GM18907 (cell line): ENCODE measurements around the gene VTCN1.
"Not testable (repeated sequence)": the region's sequence is repeated elsewhere in the genome, so short reads cannot be mapped to it uniquely, and the experiment has no call there.

Experiments used
- ATAC-seq: cut with Tn5 transposase; IDR thresholded peaks from one replicate; pipeline ENCODE4 v1.9.1; 2021; ENCODE audit warnings: mild to moderate bottlenecking, moderate library complexity; ENCODE audit not compliant: unreplicated experiment

The VTCN1 gene

DNA sequence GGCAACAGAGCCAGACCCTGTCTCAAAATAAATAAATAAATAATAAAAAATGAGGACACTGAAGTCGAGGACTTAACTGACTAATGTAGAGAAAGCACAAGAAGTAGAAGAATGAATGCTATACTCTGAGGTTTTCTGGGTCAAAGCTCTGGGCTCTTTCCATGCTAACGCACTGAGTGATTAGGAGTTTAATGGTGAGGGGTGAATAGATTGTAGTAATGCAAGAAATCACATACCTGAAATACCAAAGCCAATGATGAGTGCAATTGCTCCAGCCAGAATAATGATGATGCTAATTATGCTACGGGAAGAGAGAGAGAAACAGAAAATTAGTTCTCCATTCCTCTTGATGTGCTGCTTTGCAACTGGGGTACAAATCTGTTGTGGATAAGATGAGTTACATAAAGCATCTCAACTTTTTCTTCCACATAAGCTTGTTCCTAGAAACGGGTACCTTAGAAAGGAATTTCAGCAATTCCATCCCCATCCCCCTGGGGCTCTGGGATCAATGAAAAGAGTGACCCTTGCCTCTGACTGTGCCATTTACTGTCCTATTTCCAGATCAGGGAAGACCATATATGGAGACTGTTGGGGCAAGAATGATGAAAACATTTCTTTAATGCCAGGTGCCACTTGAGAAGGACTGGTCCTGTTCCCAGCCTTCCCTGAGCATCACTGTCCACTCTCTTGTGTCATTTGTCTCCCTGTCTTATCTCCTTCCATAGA, 40.7 kb downstream of the VTCN1 start:
- ATAC-seq: no peak

DNA sequence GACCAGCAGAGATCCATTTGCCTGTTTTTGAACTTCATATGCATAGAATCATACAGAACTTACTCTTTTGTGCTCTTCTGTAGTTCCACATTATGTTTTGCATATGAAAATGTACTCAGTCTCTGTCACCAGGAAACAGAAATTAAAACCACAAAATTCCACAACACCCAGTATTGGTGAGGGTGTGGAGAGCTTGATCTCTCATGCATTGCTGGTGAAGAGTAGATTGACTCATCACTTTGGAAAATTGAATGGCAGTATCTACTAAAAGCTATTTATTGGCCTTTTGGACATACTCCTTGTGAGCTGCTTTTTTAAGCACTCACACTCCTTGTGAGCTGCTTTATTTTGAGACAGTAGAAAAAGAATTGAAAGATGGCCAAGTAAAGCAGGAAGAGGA, 43.3 kb downstream of the VTCN1 start:
- no peak for ATAC-seq

GRCh38 chr1:117166076-117166475, 44.7 kb downstream of the VTCN1 start:
- ATAC-seq: no peak

- ATAC-seq: no peak
These were observed 46.5 kb downstream of the VTCN1 start for GRCh38 chr1:117164209-117164608.

- no peak for ATAC-seq
These were observed 47.9 kb downstream of the VTCN1 start for GRCh38 chr1:117162816-117163215.

DNA sequence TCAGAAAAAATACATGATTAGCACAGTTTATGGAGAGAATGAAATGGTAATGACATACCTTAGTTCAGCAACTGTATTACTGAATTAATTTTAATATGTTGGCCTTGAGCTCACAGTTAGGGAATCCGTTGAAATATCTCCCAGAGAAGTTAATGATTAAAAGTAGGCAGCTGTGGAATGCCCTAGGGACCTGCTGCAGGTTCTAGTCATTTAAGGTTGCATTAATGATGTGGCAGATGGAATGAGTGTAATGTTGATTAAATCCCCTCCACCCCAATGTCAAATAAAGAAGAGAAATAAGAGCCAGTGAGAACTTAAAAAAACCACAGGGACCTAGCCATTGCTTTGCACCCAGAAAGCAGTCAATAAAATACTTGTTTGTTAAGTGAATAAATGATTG, 48.8 kb downstream of the VTCN1 start:
- no peak for ATAC-seq

- ATAC-seq: not testable (repeated sequence)
These were observed 59.4 kb downstream of the VTCN1 start for GRCh38 chr1:117151305-117151704.

DNA sequence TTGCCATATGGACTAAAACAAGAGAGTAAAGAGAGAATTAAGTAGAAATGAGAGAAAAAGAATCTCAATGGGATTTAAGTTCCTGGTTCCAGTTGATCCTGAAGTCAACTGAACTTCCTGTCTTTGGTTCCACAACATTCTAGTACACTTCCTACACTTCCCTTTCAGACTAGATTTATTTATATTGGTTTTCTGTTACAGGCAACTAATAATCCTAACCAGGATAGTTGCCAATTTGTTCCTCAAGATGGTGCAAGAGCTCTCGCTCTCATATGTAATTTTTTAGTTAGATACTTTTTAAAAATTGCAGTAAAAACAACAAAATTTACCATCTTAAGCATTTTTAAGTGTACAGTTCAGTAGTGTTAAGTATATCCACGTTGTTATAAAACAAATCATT, 60.4 kb downstream of the VTCN1 start:
- ATAC-seq: no peak

GRCh38 chr1:117147856-117148588, 62.7 kb downstream of the VTCN1 start:
- no peak for ATAC-seq

DNA sequence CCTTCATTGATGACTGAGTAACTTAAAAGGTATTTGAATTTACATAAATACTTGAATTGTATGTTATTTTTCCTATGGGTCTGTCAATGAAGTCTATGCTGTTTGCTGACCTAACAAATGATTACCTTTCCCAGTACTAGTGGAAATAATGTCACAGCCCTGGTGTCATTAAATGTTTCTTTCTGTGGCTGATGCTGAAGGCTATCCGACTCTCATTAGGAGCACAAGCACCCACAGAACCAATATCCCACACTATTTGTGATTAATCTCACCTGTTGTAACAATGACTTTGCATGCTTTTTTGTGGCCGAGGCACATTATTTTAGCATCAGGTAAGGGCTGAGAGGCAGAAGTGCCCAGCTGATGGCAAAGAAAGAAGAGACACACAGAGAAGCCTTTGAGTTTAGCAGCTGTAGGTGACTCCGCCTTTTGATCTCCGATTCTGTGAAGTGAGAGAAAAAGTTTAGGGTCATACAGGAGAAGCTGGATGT, 63.3 kb downstream of the VTCN1 start:
- ATAC-seq: no peak

- no peak for ATAC-seq
These were observed 64.0 kb downstream of the VTCN1 start for GRCh38 chr1:117146575-117147340.

GRCh38 chr1:117146072-117146471, 64.7 kb downstream of the VTCN1 start:
- no peak for ATAC-seq

DNA sequence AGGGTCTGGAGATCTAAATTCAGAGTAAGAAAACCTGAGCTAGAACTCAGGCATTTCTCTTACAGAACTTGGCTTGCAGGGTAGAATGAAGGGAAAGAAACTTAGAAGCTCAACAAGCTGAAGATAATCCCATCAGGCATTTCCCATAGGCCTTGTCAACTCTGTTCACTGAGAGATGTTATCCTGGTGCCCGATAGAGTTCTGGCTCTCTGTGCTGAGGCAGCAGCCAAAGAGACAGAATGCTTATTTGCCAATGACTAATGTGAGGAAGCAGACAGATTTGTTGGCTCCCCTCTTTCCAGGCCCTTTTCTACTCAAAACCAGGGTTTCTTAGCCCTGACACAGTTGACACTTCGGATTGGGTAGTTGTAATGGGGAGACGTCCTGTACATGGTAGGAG, 66.9 kb downstream of the VTCN1 start:
- no peak for ATAC-seq

- no peak for ATAC-seq
These were observed 67.6 kb downstream of the VTCN1 start for GRCh38 chr1:117143172-117143571.

GRCh38 chr1:117142200-117142599, 68.5 kb downstream of the VTCN1 start:
- ATAC-seq: no peak

DNA sequence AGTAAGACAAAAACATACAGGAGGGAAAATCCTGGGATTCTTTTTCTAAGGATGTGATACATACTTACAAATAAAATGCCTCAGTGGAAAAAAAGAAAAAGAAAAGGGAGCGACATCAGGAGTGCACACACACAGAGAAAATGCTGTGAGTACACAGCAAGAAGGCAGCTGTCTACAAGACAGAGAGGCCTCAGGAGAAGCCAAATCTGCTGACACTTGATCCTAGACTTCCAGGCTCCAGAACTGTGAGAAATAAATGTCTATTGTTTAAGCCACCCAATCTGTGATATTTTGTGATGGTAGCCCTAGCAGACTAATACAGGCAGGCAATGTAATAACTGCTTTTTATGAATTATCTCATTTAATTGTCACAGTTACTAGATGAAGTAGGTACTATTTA, 72.2 kb downstream of the VTCN1 start:
- no peak for ATAC-seq

- ATAC-seq: no peak
These were observed 72.6 kb downstream of the VTCN1 start for GRCh38 chr1:117138106-117138505.

DNA sequence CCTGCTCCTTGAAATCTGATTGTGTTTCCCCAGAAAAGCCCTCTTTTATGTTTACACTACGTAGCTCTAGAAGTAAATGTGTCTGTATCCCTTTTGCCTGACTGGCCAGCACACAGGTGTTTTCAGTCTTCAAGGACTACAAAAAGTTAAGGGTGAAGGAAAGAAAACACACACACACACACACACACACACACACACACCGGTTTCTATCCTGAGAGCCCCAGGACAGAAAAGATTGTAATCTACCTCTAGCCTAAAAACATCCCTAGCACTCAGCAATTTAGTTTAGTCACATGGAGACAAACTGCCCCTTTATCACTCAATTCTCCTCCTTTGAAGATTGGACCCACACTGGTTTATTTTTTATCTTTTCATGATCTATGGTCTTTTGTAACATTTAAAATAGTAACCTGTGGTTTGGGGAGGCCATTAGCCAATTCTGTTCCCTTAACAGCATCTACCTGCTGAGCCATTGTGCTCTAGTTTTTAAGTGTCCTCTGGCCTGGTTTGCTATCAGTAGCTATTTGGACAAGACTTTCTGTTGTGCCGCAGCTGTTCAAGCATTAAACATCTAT, 73.4 kb downstream of the VTCN1 start:
- ATAC-seq: no peak

GRCh38 chr1:117136749-117137148, 74.0 kb downstream of the VTCN1 start:
- no peak for ATAC-seq

GRCh38 chr1:117135329-117135728, 75.4 kb downstream of the VTCN1 start:
- ATAC-seq: no peak

DNA sequence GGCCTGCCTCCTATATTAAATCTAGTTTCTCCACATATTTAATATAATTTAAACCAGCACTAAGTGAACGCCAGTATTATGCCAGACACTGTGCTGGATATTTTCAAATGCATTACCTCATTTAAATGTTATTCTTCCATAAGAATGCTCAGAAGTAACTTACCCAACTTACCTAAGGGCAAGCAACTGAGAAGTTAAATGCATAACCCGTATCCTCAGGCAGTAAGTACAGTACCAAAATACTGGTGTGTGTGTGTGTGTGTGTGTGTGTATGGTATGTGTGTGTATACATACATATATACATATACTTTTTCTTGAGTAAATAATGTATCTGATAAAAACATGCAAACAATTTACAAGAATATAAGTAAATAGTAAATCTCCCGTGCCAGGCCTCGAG, 80.2 kb downstream of the VTCN1 start:
- ATAC-seq: no peak
